IPS-20b (cell line): ENCODE data around the gene CAMKK1.
"Not testable (repeated sequence)": the region's sequence is repeated elsewhere in the genome, so short reads cannot be mapped to it uniquely, and the experiment has no call there.

Experiments
- H3K27ac ChIP-seq: one replicate; pipeline ENCODE4 v1.5.1; 2013; ENCODE audit warnings: low read length
- H3K27me3 ChIP-seq: 2 replicates; pipeline ENCODE4 v1.6.1; 2013; ENCODE audit warnings: mild to moderate bottlenecking, low read length, inconsistent platforms; ENCODE audit not compliant: insufficient read depth
- H3K36me3 ChIP-seq: 2 replicates; pipeline ENCODE4 v1.6.1; 2013; ENCODE audit warnings: low read depth, mild to moderate bottlenecking, inconsistent platforms, low read length, moderate library complexity; ENCODE audit not compliant: insufficient read depth
- H3K4me1 ChIP-seq: 2 replicates; pipeline ENCODE4 v1.6.1; 2013; ENCODE audit warnings: mild to moderate bottlenecking, control low read depth, inconsistent platforms, low read length, moderate library complexity; ENCODE audit not compliant: insufficient read depth
- H3K4me3 ChIP-seq: 2 replicates; pipeline ENCODE4 v1.5.1; 2013; ENCODE audit warnings: mild to moderate bottlenecking, low read length, inconsistent platforms
- H3K9ac ChIP-seq: 2 replicates; pipeline ENCODE4 v1.6.1; 2013; ENCODE audit warnings: low read depth, mild to moderate bottlenecking, inconsistent platforms, low read length, moderate library complexity
- H3K9me3 ChIP-seq: 2 replicates; pipeline ENCODE4 v1.6.1; 2013; ENCODE audit warnings: mild to moderate bottlenecking, low read depth, low read length, inconsistent platforms; ENCODE audit not compliant: insufficient read depth

Gene CAMKK1

GRCh38 chr17:3867106-3867505, 25.7 kb downstream of the CAMKK1 start:
- no peak overlapping the region for H3K9ac ChIP-seq
- peaks cover 3% of the 10 kb centered on the region; the same call in 1 of the 2 replicates for H3K36me3 ChIP-seq
- no peak overlapping the region for H3K27ac ChIP-seq
- no peaks in the 10 kb centered on the region for H3K9me3 ChIP-seq
- H3K27me3 ChIP-seq: no peaks in the 10 kb centered on the region
- no peak overlapping the region for H3K4me3 ChIP-seq
- H3K4me1 ChIP-seq: no peaks in the 10 kb centered on the region

- no peaks in the 10 kb centered on the region for H3K27me3 ChIP-seq
- H3K27ac ChIP-seq: no peak overlapping the region
- H3K4me1 ChIP-seq: no peaks in the 10 kb centered on the region
- no peaks in the 10 kb centered on the region for H3K36me3 ChIP-seq
- H3K9me3 ChIP-seq: no peaks in the 10 kb centered on the region
- no peak overlapping the region for H3K4me3 ChIP-seq
- no peak overlapping the region for H3K9ac ChIP-seq
Measured at GRCh38 chr17:3866276-3866675, 26.6 kb downstream of the CAMKK1 start.

- Histone ChIP-seq H3K36me3 (no peaks in the 10 kb centered on the region), H3K9me3 (no peaks in the 10 kb centered on the region), H3K4me3 (no peak overlapping the region), H3K4me1 (no peaks in the 10 kb centered on the region), H3K27ac (no peak overlapping the region), H3K27me3 (no peaks in the 10 kb centered on the region), H3K9ac (no peak overlapping the region)
Measured at GRCh38 chr17:3865176-3865575, 27.7 kb downstream of the CAMKK1 start.

GRCh38 chr17:3864534-3864933, 28.3 kb downstream of the CAMKK1 start:
- H3K27ac ChIP-seq: no peak overlapping the region
- H3K4me1 ChIP-seq: no peaks in the 10 kb centered on the region
- no peak overlapping the region for H3K4me3 ChIP-seq
- H3K36me3 ChIP-seq: no peaks in the 10 kb centered on the region
- no peaks in the 10 kb centered on the region for H3K9me3 ChIP-seq
- H3K9ac ChIP-seq: no peak overlapping the region
- no peaks in the 10 kb centered on the region for H3K27me3 ChIP-seq

- Histone ChIP-seq H3K27me3 (no peaks in the 10 kb centered on the region), H3K4me3 (no peak overlapping the region), H3K9me3 (no peaks in the 10 kb centered on the region), H3K9ac (no peak overlapping the region), H3K4me1 (no peaks in the 10 kb centered on the region), H3K27ac (no peak overlapping the region), H3K36me3 (no peaks in the 10 kb centered on the region)
Measured at GRCh38 chr17:3861761-3862681, 30.8 kb downstream of the CAMKK1 start.

GRCh38 chr17:3860939-3861700, 31.7 kb downstream of the CAMKK1 start:
- Histone ChIP-seq H3K9ac (no peak overlapping the region), H3K4me3 (no peak overlapping the region), H3K4me1 (no peaks in the 10 kb centered on the region), H3K27me3 (no peaks in the 10 kb centered on the region), H3K9me3 (no peaks in the 10 kb centered on the region), H3K27ac (no peak overlapping the region), H3K36me3 (no peaks in the 10 kb centered on the region)

GRCh38 chr17:3859940-3860339, 32.9 kb downstream of the CAMKK1 start:
- H3K4me1 ChIP-seq: no peaks in the 10 kb centered on the region
- H3K27ac ChIP-seq: no peak overlapping the region
- no peaks in the 10 kb centered on the region for H3K9me3 ChIP-seq
- no peak overlapping the region for H3K4me3 ChIP-seq
- no peaks in the 10 kb centered on the region for H3K27me3 ChIP-seq
- no peaks in the 10 kb centered on the region for H3K36me3 ChIP-seq
- H3K9ac ChIP-seq: no peak overlapping the region

- H3K4me3 ChIP-seq: no peak overlapping the region
- H3K4me1 ChIP-seq: no peaks in the 10 kb centered on the region
- H3K27me3 ChIP-seq: no peaks in the 10 kb centered on the region
- H3K9me3 ChIP-seq: no peaks in the 10 kb centered on the region
- H3K36me3 ChIP-seq: no peaks in the 10 kb centered on the region
- H3K9ac ChIP-seq: no peak overlapping the region
- no peak overlapping the region for H3K27ac ChIP-seq
Measured at GRCh38 chr17:3857261-3858105, 35.4 kb downstream of the CAMKK1 start.

GRCh38 chr17:3854204-3854603, 38.6 kb downstream of the CAMKK1 start:
- H3K9ac ChIP-seq, H3K27me3 ChIP-seq, H3K4me3 ChIP-seq, H3K36me3 ChIP-seq, H3K27ac ChIP-seq, H3K9me3 ChIP-seq, H3K4me1 ChIP-seq: not testable (repeated sequence)

GRCh38 chr17:3852561-3852960, 40.3 kb downstream of the CAMKK1 start:
- H3K4me1 ChIP-seq: no peaks in the 10 kb centered on the region
- no peaks in the 10 kb centered on the region for H3K27me3 ChIP-seq
- H3K36me3 ChIP-seq: no peaks in the 10 kb centered on the region
- no peak overlapping the region for H3K4me3 ChIP-seq
- no peak overlapping the region for H3K9ac ChIP-seq
- H3K9me3 ChIP-seq: no peaks in the 10 kb centered on the region
- no peak overlapping the region for H3K27ac ChIP-seq

GRCh38 chr17:3851461-3852100, 41.3 kb downstream of the CAMKK1 start:
- Histone ChIP-seq H3K9me3 (no peaks in the 10 kb centered on the region), H3K4me1 (no peaks in the 10 kb centered on the region), H3K27me3 (no peaks in the 10 kb centered on the region), H3K9ac (no peak overlapping the region), H3K4me3 (no peak overlapping the region), H3K27ac (no peak overlapping the region), H3K36me3 (no peaks in the 10 kb centered on the region)
